Naive thymus-derived CD8-positive, alpha-beta T cell (primary cell): ENCODE data around the gene RUNDC3A. TPM values are rescaled to one million over a fixed set of nuclear protein-coding genes. Genes with fewer than 3 reads are reported as not detected.

ENCODE experiments used
- ATAC-seq, 2 donors: fragments of 150-1000 bp; cut with Tn5 transposase in 1 of 2; sonication (Bioruptor Pico), chemical (Tn5 transposase) in 1 of 2; 1 replicate in 1 of 2; 2 replicates in 1 of 2; pipeline ENCODE4 v1.10.0; 2021; ENCODE audit warnings: mild to moderate bottlenecking in 2 of 2, moderate library complexity in 2 of 2
- POLR2A ChIA-PET: fragments of 350-600 bp; sonication (Branson Sonifier 250); formaldehyde crosslinking; loops from one replicate; lab custom pipeline; 2021; ENCODE audit warnings: antibody characterized with exemption; lab: Charles Lee
- DNase-seq, 10 donors: peaks; one replicate each; pipeline versions ENCODE4 v3.0.0 to v3.0.0-alpha.2; 2020 to 2022
- H3K27ac Mint-ChIP-seq, 10 donors: one replicate each; pipeline ENCODE4 v1.8.0; 2020 to 2022; ENCODE audit warnings: mild to moderate bottlenecking in 10 of 10, mixed read lengths in 10 of 10, moderate library complexity in 4 of 10, inconsistent platforms in 1 of 10
- H3K27me3 Mint-ChIP-seq, 5 donors: one replicate each; pipeline ENCODE4 v1.8.0; 2021 to 2022; ENCODE audit warnings: mixed read lengths in 5 of 5
- H3K36me3 Mint-ChIP-seq, 3 donors: one replicate each; pipeline ENCODE4 v1.8.0; 2020 to 2022; ENCODE audit warnings: mixed read lengths in 3 of 3, mild to moderate bottlenecking in 2 of 3, inconsistent platforms in 1 of 3
- H3K4me1 Mint-ChIP-seq, 4 donors: one replicate each; pipeline ENCODE4 v1.8.0; 2021 to 2022; ENCODE audit warnings: mixed read lengths in 4 of 4
- H3K4me3 Mint-ChIP-seq, 10 donors: one replicate each; pipeline ENCODE4 v1.8.0; 2020 to 2022; ENCODE audit warnings: mild to moderate bottlenecking in 10 of 10, mixed read lengths in 10 of 10, moderate library complexity in 6 of 10, inconsistent platforms in 1 of 10
- H3K9me3 Mint-ChIP-seq, 9 donors: one replicate each; pipeline ENCODE4 v1.8.0; 2020 to 2022; ENCODE audit warnings: mixed read lengths in 9 of 9, mild to moderate bottlenecking in 3 of 9, inconsistent platforms in 1 of 9, moderate library complexity in 1 of 9
- polyA plus RNA-seq, 3 donors: library from polyadenylated mRNA; unstranded; fragments of 300-500 nt; fragmentation: Illumina TruSeq; gene quantifications; one replicate each; pipeline ENCODE4 v1.2.3, GENCODE V29; 2021
- total RNA-seq, 8 experiments: library from RNA in 2 of 8; stranded (reverse) in 2 of 8; gene quantifications; one replicate each; pipeline ENCODE4 v1.2.3 and lab custom pipeline; 2021 to 2026

Gene RUNDC3A
- total and polyA plus RNA-seq, 5 experiments from 2014 or later, result not detected

DNA sequence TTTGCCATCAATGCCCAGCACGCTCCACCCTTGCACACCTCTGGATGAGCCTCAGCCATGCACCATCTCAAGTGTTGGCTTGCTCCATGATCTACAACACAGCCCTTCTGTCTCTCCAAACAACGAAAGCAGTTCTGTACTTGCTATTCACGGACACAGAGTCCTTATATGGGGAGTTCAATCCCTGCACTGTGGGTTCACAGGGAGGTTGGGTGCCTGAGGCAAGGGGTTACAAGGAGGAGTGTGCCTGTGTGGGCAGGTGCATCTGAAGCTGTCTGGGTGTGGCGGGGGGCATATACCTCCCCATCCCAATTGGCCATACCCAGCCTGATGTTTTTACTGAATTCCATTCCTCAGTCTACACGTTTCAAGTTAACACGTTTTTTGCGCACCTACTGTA is 5.6 kb downstream of the RUNDC3A start:
- H3K4me1 Mint-ChIP-seq, result peaks cover 20 to 24% (median 20%) of the 10 kb centered on the region in 4 donors
- H3K4me3 Mint-ChIP-seq, result peak overlapping the region in 9 of 10 donors; percentile 32 to 78 (median 66)
- no peaks in the 10 kb centered on the region for H3K9me3 Mint-ChIP-seq

GRCh38 chr17:44314524-44314868 is 6.1 kb downstream of the RUNDC3A start:
- peaks cover 18 to 23% (median 20%) of the 10 kb centered on the region in 4 donors for H3K4me1 Mint-ChIP-seq

More for the DNA sequence above, 5.6 kb downstream of the RUNDC3A start:
- DNase-seq (no peak), ATAC-seq (no peak)
- POLR2A ChIA-PET, result interaction anchor here (14.5 kb wide), 1 partner anchor 98 kb away, joined by 445 read pairs; the partner anchor contains the start of gene UBTF
- H3K27me3 Mint-ChIP-seq, result peaks cover 15 to 43% (median 34%) of the 10 kb centered on the region in 5 donors
- H3K36me3 Mint-ChIP-seq, result peaks cover 0 to 2% (median 0%) of the 10 kb centered on the region in 3 donors
- peak overlapping the region in 1 of 10 donors; percentile 59 for H3K27ac Mint-ChIP-seq

GRCh38 chr17:44314869-44315661 is 6.7 kb downstream of the RUNDC3A start:
- Mint-ChIP-seq H3K4me1 (peaks cover 13 to 19% (median 16%) of the 10 kb centered on the region in 4 donors), H3K27me3 (peaks cover 15 to 41% (median 29%) of the 10 kb centered on the region in 5 donors), H3K9me3 (no peaks in the 10 kb centered on the region), H3K4me3 (peak overlapping the region; percentile 67 to 87 (median 78)), H3K36me3 (peaks cover 0 to 10% (median 0%) of the 10 kb centered on the region in 3 donors), H3K27ac (no peak overlapping the region)
- ATAC-seq (peak; percentile 80 to 81), DNase-seq (peak in 5 of 10 donors; percentile 12 to 66 (median 35))
- POLR2A ChIA-PET, result interaction anchor here (14.5 kb wide), 1 partner anchor 99 kb away, joined by 445 read pairs; the partner anchor contains the start of gene UBTF

More at GRCh38 chr17:44314524-44314868, 6.1 kb downstream of the RUNDC3A start:
- peaks cover 0 to 6% (median 0%) of the 10 kb centered on the region in 3 donors for H3K36me3 Mint-ChIP-seq
- POLR2A ChIA-PET, result interaction anchor here (14.5 kb wide), 1 partner anchor 99 kb away, joined by 445 read pairs; the partner anchor contains the start of gene UBTF
- ATAC-seq, result no peak
- H3K9me3 Mint-ChIP-seq, result no peaks in the 10 kb centered on the region
- H3K27me3 Mint-ChIP-seq, result peaks cover 15 to 42% (median 34%) of the 10 kb centered on the region in 5 donors
- peak in 1 of 10 donors; percentile 16 for DNase-seq
- peak overlapping the region in 1 of 10 donors; percentile 59 for H3K27ac Mint-ChIP-seq
- H3K4me3 Mint-ChIP-seq, result peak overlapping the region; percentile 28 to 78 (median 65)

- DNase-seq, result peak in 1 of 10 donors; percentile 49
- Mint-ChIP-seq H3K36me3 (peaks cover 0 to 14% (median 0%) of the 10 kb centered on the region in 3 donors), H3K27me3 (peaks cover 15 to 41% (median 29%) of the 10 kb centered on the region in 5 donors), H3K4me1 (peaks cover 12 to 17% (median 15%) of the 10 kb centered on the region in 4 donors), H3K4me3 (peak overlapping the region; percentile 69 to 87 (median 78)), H3K27ac (peak overlapping the region in 1 of 10 donors; percentile 14), H3K9me3 (no peaks in the 10 kb centered on the region)
- ATAC-seq, result peak in 1 of 2 donors; percentile 36
- POLR2A ChIA-PET, result interaction anchor here (0.5 to 14.5 kb wide), 3 partner anchors 11 to 100 kb away, joined by 7 to 445 read pairs (median 8); partner anchors contain the start of gene UBTF
These were observed 7.6 kb downstream of the RUNDC3A start for GRCh38 chr17:44315760-44316731.

GRCh38 chr17:44317545-44317944 is 9.1 kb downstream of the RUNDC3A start:
- POLR2A ChIA-PET, result interaction anchor here (0.5 to 14.5 kb wide), 7 partner anchors 9 to 102 kb away, joined by 3 to 445 read pairs (median 6); partner anchors contain the start of gene UBTF
- Mint-ChIP-seq H3K36me3 (peaks cover 0 to 26% (median 2%) of the 10 kb centered on the region in 3 donors), H3K27me3 (peaks cover 15 to 41% (median 25%) of the 10 kb centered on the region in 5 donors), H3K27ac (peak overlapping the region in 1 of 10 donors; percentile 6), H3K9me3 (no peaks in the 10 kb centered on the region), H3K4me1 (peaks cover 12 to 25% (median 19%) of the 10 kb centered on the region in 4 donors), H3K4me3 (peak overlapping the region in 4 of 10 donors; percentile 6 to 65 (median 42))
- DNase-seq, result peak in 1 of 10 donors; percentile 9
- ATAC-seq, result no peak

- ATAC-seq (no peak), DNase-seq (peak in 1 of 10 donors; percentile 53)
- H3K27ac Mint-ChIP-seq, result no peak overlapping the region
- no peaks in the 10 kb centered on the region for H3K9me3 Mint-ChIP-seq
- H3K36me3 Mint-ChIP-seq, result peaks cover 0 to 26% (median 2%) of the 10 kb centered on the region in 3 donors
- POLR2A ChIA-PET, result interaction anchor here (0.5 to 14.5 kb wide), 5 partner anchors 9 to 103 kb away, joined by 3 to 445 read pairs (median 3); partner anchors contain the start of gene UBTF
- peaks cover 15 to 36% (median 25%) of the 10 kb centered on the region in 5 donors for H3K27me3 Mint-ChIP-seq
- H3K4me3 Mint-ChIP-seq, result no peak overlapping the region
- peaks cover 12 to 32% (median 20%) of the 10 kb centered on the region in 4 donors for H3K4me1 Mint-ChIP-seq
These were observed 9.9 kb downstream of the RUNDC3A start for GRCh38 chr17:44318077-44318892.

GRCh38 chr17:44320066-44320465 is 11.7 kb downstream of the RUNDC3A start:
- DNase-seq, result peak in 1 of 10 donors; percentile 53
- Mint-ChIP-seq H3K36me3 (peaks cover 0 to 26% (median 2%) of the 10 kb centered on the region in 3 donors), H3K9me3 (no peaks in the 10 kb centered on the region), H3K27ac (no peak overlapping the region), H3K27me3 (peaks cover 13 to 25% (median 18%) of the 10 kb centered on the region in 5 donors), H3K4me1 (peaks cover 17 to 37% (median 24%) of the 10 kb centered on the region in 4 donors), H3K4me3 (no peak overlapping the region)
- POLR2A ChIA-PET, result interaction anchor here (14.5 kb wide), 1 partner anchor 104 kb away, joined by 445 read pairs; the partner anchor contains the start of gene UBTF
- no peak for ATAC-seq

DNA sequence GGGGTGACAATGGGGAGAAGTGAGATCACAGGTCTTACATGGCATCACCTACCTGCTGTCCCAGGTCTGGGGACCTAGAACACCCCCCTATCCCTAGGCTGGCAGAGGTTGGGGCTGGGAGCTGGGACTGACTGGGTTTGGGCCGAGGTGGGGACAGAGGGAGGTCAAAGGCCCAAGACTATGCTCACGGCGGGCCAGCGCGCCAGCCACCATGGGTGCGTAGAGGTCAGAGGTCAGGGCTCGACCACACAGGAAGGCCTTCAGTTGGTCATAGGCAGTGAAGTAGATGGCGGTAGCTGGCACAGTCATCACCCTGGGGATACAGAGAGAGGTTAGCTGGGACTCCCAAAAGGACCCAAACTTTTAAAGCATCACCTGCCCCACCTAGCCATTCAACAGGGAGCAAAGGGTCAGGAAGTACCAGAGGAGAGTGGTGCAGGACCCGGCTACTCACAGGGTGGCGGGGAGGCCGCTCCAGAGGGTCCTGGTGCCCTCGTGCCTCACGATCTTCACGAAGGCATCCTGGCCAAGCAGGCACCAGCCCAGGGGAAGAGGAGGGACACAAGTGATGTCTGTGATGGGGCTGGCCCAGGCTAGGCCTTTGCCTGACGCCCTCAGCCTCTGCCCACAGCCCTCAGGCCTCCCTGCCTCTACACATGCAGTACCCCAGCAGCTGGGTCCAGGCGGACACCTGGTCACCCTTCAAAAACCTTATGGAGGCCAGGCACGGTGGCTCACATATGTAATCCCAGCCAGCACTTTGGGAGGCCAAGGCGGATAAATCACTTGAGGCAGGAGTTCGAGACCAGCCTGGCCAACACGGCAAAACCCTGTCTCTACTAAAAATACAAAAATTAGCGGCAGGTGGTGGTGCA is 13.1 kb downstream of the RUNDC3A start:
- ATAC-seq, result no peak
- H3K27ac Mint-ChIP-seq, result peak overlapping the region in 2 of 10 donors; percentile 9 to 48

DNA sequence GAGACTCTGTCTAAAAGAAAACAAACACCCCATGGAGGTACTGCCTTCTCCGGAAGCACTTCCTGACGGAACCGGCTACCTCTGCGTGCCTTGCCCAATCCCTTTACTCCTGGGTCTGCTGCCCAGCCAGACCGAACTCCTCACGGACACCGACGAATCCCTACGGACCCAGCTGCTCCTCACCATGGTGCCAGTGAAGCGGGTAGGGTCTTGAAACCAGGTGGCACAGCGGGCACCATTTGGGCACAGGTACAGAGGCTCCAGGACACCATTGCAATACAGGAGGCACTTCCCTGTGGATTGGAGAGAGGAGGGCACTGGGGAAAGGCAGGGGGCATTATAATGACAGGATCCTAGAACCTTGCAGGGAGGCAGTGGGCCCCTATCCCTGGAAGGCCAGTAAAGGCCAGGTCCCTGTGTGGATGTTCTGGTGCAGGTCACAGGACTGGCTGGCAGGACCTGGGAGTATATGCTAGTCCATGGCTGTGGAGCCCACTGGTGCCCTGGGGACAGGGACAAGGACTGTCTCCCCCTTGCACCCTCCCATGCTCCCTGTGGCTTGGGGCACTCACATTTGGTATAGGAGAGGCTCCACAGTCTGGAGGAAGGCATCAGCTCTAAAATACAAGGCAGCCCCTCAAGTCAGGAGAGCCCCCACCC is 14.0 kb downstream of the RUNDC3A start:
- DNase-seq (peak in 1 of 10 donors; percentile 50), ATAC-seq (no peak)
- H3K4me1 Mint-ChIP-seq, result peaks cover 8 to 38% (median 17%) of the 10 kb centered on the region in 4 donors
- peak overlapping the region in 9 of 10 donors; percentile 7 to 80 (median 50) for H3K4me3 Mint-ChIP-seq
- POLR2A ChIA-PET, result interaction anchor here (0.5 to 14.5 kb wide), 4 partner anchors 14 to 107 kb away, joined by 3 to 445 read pairs (median 6); partner anchors contain the start of genes RUNDC3A and UBTF
- H3K36me3 Mint-ChIP-seq, result peaks cover 0 to 24% (median 2%) of the 10 kb centered on the region in 3 donors
- H3K27me3 Mint-ChIP-seq, result peaks cover 2 to 6% (median 4%) of the 10 kb centered on the region in 5 donors
- H3K27ac Mint-ChIP-seq, result peak overlapping the region in 5 of 10 donors; percentile 9 to 85 (median 69)
- no peaks in the 10 kb centered on the region for H3K9me3 Mint-ChIP-seq

More for the DNA sequence above, 13.1 kb downstream of the RUNDC3A start:
- Mint-ChIP-seq H3K27me3 (peaks cover 4 to 12% (median 9%) of the 10 kb centered on the region in 5 donors), H3K4me3 (peak overlapping the region in 3 of 10 donors; percentile 31 to 73 (median 33)), H3K4me1 (peaks cover 8 to 34% (median 16%) of the 10 kb centered on the region in 4 donors), H3K36me3 (peaks cover 0 to 24% (median 2%) of the 10 kb centered on the region in 3 donors), H3K9me3 (no peaks in the 10 kb centered on the region)
- peak in 1 of 10 donors; percentile 23 for DNase-seq
- POLR2A ChIA-PET, result interaction anchor here (0.5 to 14.5 kb wide), 3 partner anchors 13 to 106 kb away, joined by 3 to 445 read pairs (median 6); partner anchors contain the start of genes RUNDC3A and UBTF
